ENCODE measurements around the gene PTRHD1.

DNA sequence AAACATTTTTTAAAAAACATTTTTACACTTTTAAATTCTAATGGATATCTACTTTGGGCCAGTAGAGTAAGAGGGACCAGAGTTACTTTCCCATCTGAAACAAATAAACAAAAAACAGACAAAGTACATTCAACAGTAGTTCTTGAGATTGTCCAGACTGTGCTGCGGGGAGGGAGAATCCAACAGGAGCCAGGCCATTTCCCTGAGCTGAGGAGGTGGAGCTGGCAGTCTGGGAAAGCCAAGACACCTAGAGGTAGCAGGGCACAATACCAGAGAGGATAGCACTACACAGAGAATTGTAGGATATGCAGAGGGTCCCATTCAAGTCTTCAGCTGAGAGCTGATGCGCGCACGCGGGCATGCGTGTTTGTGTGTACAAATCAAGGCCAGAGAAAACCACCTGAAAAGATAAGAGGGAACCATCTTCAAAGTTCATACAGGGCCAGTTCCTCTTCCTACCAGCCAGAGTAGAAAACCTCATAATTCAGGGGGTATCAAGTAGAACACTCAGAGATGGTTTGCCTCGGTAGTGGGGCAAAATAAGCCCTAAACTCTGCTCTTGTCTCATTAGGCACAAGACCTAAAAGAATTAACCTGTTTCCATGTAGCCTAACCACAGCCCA, 44.0 kb downstream of the PTRHD1 start:
- TF ChIP-seq POLR2A (IDR thresholded peaks at IDR 0.05; ENCODE audit: low read depth, low read length) (no peak), POLR2AphosphoS5 (IDR thresholded peaks at IDR 0.05; ENCODE audit: low read depth, low read length) (no peak), TAF1 (IDR thresholded peaks at IDR 0.05; ENCODE audit: borderline replicate concordance, low read depth, low read length) (no peak)
